Endothelial cell of umbilical vein (primary cell): ENCODE measurements around the gene THBS3. TPM values are rescaled to one million over a fixed set of nuclear protein-coding genes. Genes with fewer than 3 reads are reported as not detected.

Source experiments
- BruUV-seq: library from RNA; stranded (reverse); fragments of 400-500 nt; replicated peaks from 2 replicates; lab custom pipeline; 2021; lab: Mats Ljungman, UMichigan
- CTCF ChIA-PET: fragments of 300-600, 350-600 bp; sonication (Branson Sonifier 250); formaldehyde crosslinking; loops from one replicate; lab custom pipeline; 2021; ENCODE audit warnings: antibody characterized with exemption, inconsistent platforms; lab: Charles Lee
- POLR2A ChIA-PET: fragments of 300-600, 350-600 bp; sonication (Branson Sonifier 250); formaldehyde crosslinking; loops from one replicate; lab custom pipeline; 2021; ENCODE audit warnings: antibody characterized with exemption, inconsistent platforms; lab: Charles Lee
- DNase-seq: peaks from one replicate; pipeline ENCODE4 v3.0.0-alpha.2; 2011; ENCODE audit warnings: low read depth, low spot score
- FAIRE-seq: peaks from 2 replicates; lab custom pipeline; 2011; peaks lifted over from hg19 to GRCh38; lab: Jason Lieb, UNC
- H2AFZ ChIP-seq: 2 replicates; pipeline ENCODE4 v1.6.0; 2012; ENCODE audit warnings: low read depth, low read length, control low read depth, inconsistent platforms
- H3K27ac ChIP-seq: 2 replicates; pipeline ENCODE4 v1.5.1; 2011; ENCODE audit warnings: low read depth, mild to moderate bottlenecking, control low read depth, low read length, moderate library complexity; ENCODE audit not compliant: insufficient read depth
- H3K27me3 ChIP-seq, 2 experiments: 2 replicates each; pipeline versions ENCODE4 v1.6.0 to v1.6.1; 2011; ENCODE audit warnings: low read length in 2 of 2, mixed read lengths in 1 of 2; ENCODE audit not compliant: control insufficient read depth in 2 of 2, insufficient read depth in 2 of 2
- H3K36me3 ChIP-seq, 2 experiments: 2 replicates in 1 of 2; 3 replicates in 1 of 2; pipeline ENCODE4 v1.5.1; 2011; ENCODE audit warnings: low read length in 2 of 2, mild to moderate bottlenecking in 1 of 2, moderate library complexity in 1 of 2; ENCODE audit not compliant: control insufficient read depth in 2 of 2, insufficient read depth in 2 of 2; ENCODE audit errors: extremely low read depth in 1 of 2
- H3K4me1 ChIP-seq: 3 replicates; pipeline ENCODE4 v1.5.1; 2011; ENCODE audit warnings: mild to moderate bottlenecking, low read length; ENCODE audit not compliant: control insufficient read depth, insufficient read depth; ENCODE audit errors: extremely low read depth
- H3K4me2 ChIP-seq: 2 replicates; pipeline ENCODE4 v1.6.1; 2011; ENCODE audit warnings: low read length, control low read depth, mixed read lengths; ENCODE audit not compliant: insufficient read depth
- H3K4me3 ChIP-seq, 3 experiments: fragments of 200-600 bp in 1 of 3; sonication (generic), shearing (Covaris generic) in 1 of 3; replicated peaks in 1 of 3; 2 replicates each; pipeline ENCODE4 v1.5.1; 2011 to 2016; ENCODE audit warnings: control low read depth in 3 of 3, low read length in 3 of 3, mild to moderate bottlenecking in 2 of 3, inconsistent platforms in 1 of 3, low read depth in 1 of 3, moderate library complexity in 1 of 3; ENCODE audit not compliant: insufficient read depth in 1 of 3
- H3K79me2 ChIP-seq: 2 replicates; pipeline ENCODE4 v1.6.0; 2012; ENCODE audit warnings: low read length, inconsistent platforms; ENCODE audit not compliant: control insufficient read depth, insufficient read depth
- H3K9ac ChIP-seq: replicated peaks from 2 replicates; pipeline ENCODE3; 2011; ENCODE audit warnings: low read length, control low read depth; ENCODE audit not compliant: insufficient read depth; ENCODE audit errors: extremely low read depth
- H3K9me1 ChIP-seq: replicated peaks from 3 replicates; pipeline ENCODE4 v1.6.0; 2011; ENCODE audit warnings: mild to moderate bottlenecking, low read length; ENCODE audit not compliant: control insufficient read depth, insufficient read depth; ENCODE audit errors: extremely low read depth
- H3K9me3 ChIP-seq: replicated peaks from 2 replicates; pipeline ENCODE4 v1.5.1; 2012; ENCODE audit warnings: low read length, inconsistent platforms; ENCODE audit not compliant: control insufficient read depth, insufficient read depth
- H4K20me1 ChIP-seq: replicated peaks from 2 replicates; pipeline ENCODE3; 2011; ENCODE audit warnings: mild to moderate bottlenecking, low read length; ENCODE audit not compliant: control insufficient read depth, insufficient read depth; ENCODE audit errors: extremely low read depth
- EZH2 ChIP-seq: IDR thresholded peaks from 2 replicates; pipeline ENCODE4 v1.6.1; 2012; ENCODE audit warnings: borderline replicate concordance, low read depth, mild to moderate bottlenecking, moderate library complexity, low read length, inconsistent platforms; ENCODE audit not compliant: severe bottlenecking
- FOS ChIP-seq: IDR thresholded peaks from 2 replicates; pipeline ENCODE4 v1.6.1; 2011; ENCODE audit warnings: mild to moderate bottlenecking, low read length, moderate library complexity, borderline replicate concordance; ENCODE audit not compliant: insufficient read depth
- GATA2 ChIP-seq: IDR thresholded peaks from 2 replicates; pipeline ENCODE4 v1.7.0; 2011; ENCODE audit warnings: low read depth, mild to moderate bottlenecking, moderate library complexity, mixed read lengths, low read length; ENCODE audit not compliant: insufficient read length, insufficient read depth
- JUN ChIP-seq: IDR thresholded peaks from 2 replicates; pipeline ENCODE4 v1.6.1; 2011; ENCODE audit warnings: borderline replicate concordance, low read depth; ENCODE audit not compliant: insufficient read length, insufficient read depth
- MYC ChIP-seq: IDR thresholded peaks from one replicate; pipeline ENCODE4 v1.6.1; 2011; ENCODE audit warnings: mild to moderate bottlenecking, low read depth, low read length
- POLR2A ChIP-seq: IDR thresholded peaks from 2 replicates; pipeline ENCODE4 v1.6.1; 2012; ENCODE audit warnings: low read depth, mild to moderate bottlenecking, control low read depth, low read length
- POLR2AphosphoS5 ChIP-seq: IDR thresholded peaks from 2 replicates; pipeline ENCODE4 v1.6.1; 2012; ENCODE audit warnings: low read depth, mild to moderate bottlenecking, control low read depth, low read length, moderate library complexity; ENCODE audit not compliant: insufficient read depth
- dilution Hi-C: fragments of 300-500 bp; cut with MboI; formaldehyde crosslinking; loops from one replicate; pipeline ENCODE4 v1.15.0; 2019; ENCODE audit warnings: low sequenced_read_pairs; ENCODE audit not compliant: extremely low pct_ligation_motif_present
- intact Hi-C: fragments of 100-400 bp; cut with micrococcal nuclease; formaldehyde crosslinking; loops from one replicate; pipeline ENCODE4 v1.10.0; 2022
- polyA plus RNA-seq, 4 experiments: library from polyadenylated mRNA; depleted of rRNA in 3 of 4; stranded (reverse) in 3 of 4; unstranded in 1 of 4; fragments of >200 nt; gene quantifications; 2 replicates each; pipeline versions ENCODE4 v1.2.1 to v1.2.3, GENCODE V29; 2011 to 2012; ENCODE audit warnings: missing spikeins in 1 of 4
- total RNA-seq: library from RNA; stranded (reverse); gene quantifications from 2 replicates; pipeline ENCODE4 v1.2.3, GENCODE V29; 2021
- TF ChIP-seq, protein P1 (sequence below): IDR thresholded peaks from 2 replicates; pipeline ENCODE4 v1.6.1; 2011; ENCODE audit not compliant: insufficient read depth, insufficient read length
- TF ChIP-seq, protein P2 (sequence below), 2 donors: IDR thresholded peaks; 1 replicate in 1 of 2; 2 replicates in 1 of 2; pipeline ENCODE4 v1.5.1; 2011; ENCODE audit warnings: low read length in 2 of 2, mild to moderate bottlenecking in 2 of 2, moderate library complexity in 2 of 2, control low read depth in 1 of 2, inconsistent platforms in 1 of 2, low read depth in 1 of 2; ENCODE audit not compliant: insufficient read depth in 1 of 2; ENCODE audit errors: extremely low read depth in 1 of 2

The THBS3 gene
- total and polyA plus RNA-seq, 2 donors (not counting 3 experiments of a cell fraction or from before 2014, with no cell fraction given) = 23.6 to 25.7 TPM

DNA sequence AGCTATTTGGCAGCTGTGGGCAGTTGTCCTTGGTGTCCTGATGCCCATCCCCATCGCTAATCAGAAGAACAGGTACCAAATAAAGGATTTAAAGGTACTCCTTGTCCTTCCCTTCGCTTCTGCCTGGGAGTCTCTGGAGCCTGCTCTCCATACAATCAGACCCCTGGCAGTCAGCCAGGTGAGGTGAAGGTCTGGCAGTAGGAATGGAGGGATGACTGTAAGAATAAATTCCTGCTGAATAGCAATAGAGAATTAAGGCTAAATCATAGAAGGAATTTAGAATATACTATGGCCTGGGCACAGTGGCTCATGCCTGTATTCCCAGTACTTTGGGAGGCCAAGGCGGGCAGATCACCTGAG lies 9.2 kb downstream of the THBS3 start:
- BruUV-seq = no TSS peak
- FAIRE-seq (no peak), DNase-seq (no peak)
- H3K9ac ChIP-seq = no peak overlapping the region
- no peaks in the 10 kb centered on the region for H3K9me3 ChIP-seq
- dilution Hi-C loops = no loop called here
- H3K4me2 ChIP-seq = no peak overlapping the region
- CTCF ChIA-PET = no interaction called here
- H4K20me1 ChIP-seq = no peaks in the 10 kb centered on the region
- H2AFZ ChIP-seq = no peak overlapping the region
- H3K36me3 ChIP-seq = peaks cover 0 to 3% of the 10 kb centered on the region in 2 experiments
- H3K27ac ChIP-seq = no peak overlapping the region
- peaks cover 8% of the 10 kb centered on the region for H3K4me1 ChIP-seq
- intact Hi-C loops = no loop called here
- no peaks in the 10 kb centered on the region for H3K9me1 ChIP-seq
- POLR2A ChIA-PET = no interaction called here
- no peak overlapping the region for H3K4me3 ChIP-seq
- H3K27me3 ChIP-seq = no peaks in the 10 kb centered on the region
- H3K79me2 ChIP-seq = no peaks in the 10 kb centered on the region
- TF ChIP-seq, protein P1, sequence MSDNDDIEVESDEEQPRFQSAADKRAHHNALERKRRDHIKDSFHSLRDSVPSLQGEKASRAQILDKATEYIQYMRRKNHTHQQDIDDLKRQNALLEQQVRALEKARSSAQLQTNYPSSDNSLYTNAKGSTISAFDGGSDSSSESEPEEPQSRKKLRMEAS = no peak
- TF ChIP-seq MYC = no peak
- TF ChIP-seq POLR2AphosphoS5 = no peak
- TF ChIP-seq FOS = no peak
- TF ChIP-seq EZH2 = no peak
- TF ChIP-seq JUN = no peak
- TF ChIP-seq, protein P2, sequence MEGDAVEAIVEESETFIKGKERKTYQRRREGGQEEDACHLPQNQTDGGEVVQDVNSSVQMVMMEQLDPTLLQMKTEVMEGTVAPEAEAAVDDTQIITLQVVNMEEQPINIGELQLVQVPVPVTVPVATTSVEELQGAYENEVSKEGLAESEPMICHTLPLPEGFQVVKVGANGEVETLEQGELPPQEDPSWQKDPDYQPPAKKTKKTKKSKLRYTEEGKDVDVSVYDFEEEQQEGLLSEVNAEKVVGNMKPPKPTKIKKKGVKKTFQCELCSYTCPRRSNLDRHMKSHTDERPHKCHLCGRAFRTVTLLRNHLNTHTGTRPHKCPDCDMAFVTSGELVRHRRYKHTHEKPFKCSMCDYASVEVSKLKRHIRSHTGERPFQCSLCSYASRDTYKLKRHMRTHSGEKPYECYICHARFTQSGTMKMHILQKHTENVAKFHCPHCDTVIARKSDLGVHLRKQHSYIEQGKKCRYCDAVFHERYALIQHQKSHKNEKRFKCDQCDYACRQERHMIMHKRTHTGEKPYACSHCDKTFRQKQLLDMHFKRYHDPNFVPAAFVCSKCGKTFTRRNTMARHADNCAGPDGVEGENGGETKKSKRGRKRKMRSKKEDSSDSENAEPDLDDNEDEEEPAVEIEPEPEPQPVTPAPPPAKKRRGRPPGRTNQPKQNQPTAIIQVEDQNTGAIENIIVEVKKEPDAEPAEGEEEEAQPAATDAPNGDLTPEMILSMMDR (IDR thresholded peaks at IDR 0.05; ENCODE audit: extremely low read depth in 1 of 2, insufficient read depth in 1 of 2, low read depth in 1 of 2, low read length in 2 of 2) = no peak
- TF ChIP-seq GATA2 = no peak
- TF ChIP-seq POLR2A = no peak
